Measurements from ENCODE around the gene ZNF765.
"Not testable (repeated sequence)": the region's sequence is repeated elsewhere in the genome, so short reads cannot be mapped to it uniquely, and the experiment has no call there.

Gene ZNF765

DNA sequence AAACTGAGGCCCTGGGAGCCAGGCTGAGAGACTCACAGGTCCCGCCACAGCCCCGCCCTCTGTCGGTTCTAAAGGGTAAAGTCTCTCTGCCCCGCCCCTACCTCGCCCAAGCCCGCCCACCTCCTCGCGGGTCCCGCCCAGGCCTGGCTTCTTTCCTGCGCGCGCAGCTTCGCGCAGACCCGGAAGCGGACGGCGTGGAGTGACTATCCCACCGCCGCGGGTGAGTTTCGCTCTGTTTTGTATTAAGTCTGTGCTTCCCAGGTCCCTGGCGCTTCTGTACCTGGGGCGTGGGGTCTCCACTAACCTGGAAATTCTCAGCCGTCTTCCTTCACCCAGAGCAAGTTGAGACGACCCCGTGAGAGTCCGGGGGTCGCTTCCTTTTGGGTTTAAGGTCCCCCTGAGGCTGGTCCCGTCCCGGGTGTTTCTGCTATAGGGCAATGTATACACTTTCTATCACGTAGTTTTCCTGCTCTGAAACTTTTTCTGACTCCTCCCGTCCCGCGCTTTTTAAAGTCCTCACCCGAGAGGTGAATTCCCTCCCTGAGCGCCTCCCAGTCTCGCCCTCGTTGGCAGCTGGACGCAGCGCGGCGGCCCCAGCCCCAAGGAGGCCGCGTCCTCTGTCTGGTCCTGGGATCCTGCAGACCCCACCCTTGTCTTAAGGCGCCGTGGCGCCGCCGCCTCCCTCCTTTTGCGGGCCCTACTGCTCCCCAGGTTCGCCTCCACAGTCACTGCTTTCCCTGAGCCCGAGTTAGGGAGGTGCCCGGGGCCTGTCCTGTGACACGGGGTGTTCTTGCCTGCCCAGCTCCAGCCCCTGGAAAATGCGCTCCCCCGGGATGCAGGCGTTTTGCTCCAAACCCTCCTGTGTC lies at the start of gene ZNF765:
Gene ZNF765 (plus strand): TSS at position 176 of the 866 bp plus-strand sequence. CDS start 2,867 bp downstream, outside the sequence.
- peak; percentile 93 to 96 for DNase-seq

DNA sequence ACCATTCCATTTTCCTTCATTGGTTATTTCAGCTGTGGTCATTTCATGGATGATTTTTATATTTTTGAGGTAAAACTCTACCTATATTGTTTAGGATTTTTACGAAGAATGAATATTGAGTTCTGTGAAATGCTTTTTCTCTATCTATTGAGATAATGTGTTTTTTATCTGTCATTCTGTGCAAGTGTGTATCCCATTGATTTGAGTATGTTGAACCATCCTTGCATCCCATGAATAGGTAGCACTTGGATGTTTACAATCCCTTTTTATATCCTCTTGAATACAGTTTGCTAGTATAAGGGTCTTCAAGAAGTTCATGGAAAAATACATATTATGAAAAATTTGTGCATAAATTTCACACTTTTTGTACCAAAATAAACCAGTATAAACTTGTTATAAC lies 39.2 kb upstream of the ZNF765 start:
- DNase-seq = no peak

DNA sequence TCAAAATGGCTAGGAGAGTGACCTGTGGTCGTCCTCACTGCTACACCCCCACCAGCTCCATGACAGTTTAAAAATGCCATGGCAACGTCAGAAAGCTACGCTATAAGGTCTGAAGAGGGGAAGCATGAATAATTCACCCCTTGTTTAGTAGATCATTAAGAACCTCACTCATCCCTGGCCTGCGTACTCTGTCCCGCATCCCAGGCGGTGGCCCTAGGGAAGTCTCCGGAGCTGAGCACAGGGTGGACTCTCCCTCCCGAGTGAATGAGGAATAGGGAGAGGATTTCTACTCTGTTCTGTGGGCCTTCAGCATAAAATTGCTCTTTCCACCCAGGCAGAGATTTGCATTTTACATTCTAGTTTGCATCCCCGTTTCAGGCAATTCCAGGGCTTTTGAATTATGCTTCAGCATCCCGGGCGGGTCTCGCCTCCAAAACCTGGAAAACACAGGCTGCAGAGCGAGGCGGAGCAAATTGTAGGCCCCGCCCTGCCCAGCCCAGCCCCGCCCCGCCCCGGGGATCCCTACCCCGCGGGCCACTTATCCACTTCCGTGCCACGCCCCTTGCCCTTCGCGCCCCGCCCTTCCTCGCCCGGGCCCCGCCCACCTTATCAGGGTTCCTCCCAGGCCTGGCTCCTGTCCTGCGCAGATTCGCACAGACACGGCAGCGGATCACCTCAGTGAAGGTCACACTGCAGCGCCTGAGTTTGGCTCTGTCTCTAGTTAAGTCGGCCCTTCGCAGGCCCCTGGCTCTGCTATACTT lies 36.9 kb upstream of the ZNF765 start:
- no peak for DNase-seq

DNA sequence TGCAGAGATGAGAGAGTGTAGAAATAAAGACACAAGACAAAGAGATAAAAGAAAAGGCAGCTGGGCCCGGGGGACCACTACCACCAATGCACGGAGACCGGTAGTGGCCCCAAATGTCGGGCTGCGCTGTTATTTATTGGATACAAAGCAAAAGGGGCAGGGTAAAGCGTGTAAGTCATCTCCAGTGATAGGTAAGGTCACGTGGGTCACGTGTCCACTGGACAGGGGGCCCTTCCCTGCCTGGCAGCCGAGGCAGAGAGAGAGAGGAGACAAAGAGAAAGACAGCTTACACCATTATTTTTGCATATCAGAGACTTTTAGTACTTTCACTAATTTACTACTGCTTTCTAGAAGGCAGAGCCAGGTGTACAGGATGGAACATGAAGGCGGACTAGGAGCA lies 34.9 kb upstream of the ZNF765 start:
- not testable (repeated sequence) for DNase-seq

DNA sequence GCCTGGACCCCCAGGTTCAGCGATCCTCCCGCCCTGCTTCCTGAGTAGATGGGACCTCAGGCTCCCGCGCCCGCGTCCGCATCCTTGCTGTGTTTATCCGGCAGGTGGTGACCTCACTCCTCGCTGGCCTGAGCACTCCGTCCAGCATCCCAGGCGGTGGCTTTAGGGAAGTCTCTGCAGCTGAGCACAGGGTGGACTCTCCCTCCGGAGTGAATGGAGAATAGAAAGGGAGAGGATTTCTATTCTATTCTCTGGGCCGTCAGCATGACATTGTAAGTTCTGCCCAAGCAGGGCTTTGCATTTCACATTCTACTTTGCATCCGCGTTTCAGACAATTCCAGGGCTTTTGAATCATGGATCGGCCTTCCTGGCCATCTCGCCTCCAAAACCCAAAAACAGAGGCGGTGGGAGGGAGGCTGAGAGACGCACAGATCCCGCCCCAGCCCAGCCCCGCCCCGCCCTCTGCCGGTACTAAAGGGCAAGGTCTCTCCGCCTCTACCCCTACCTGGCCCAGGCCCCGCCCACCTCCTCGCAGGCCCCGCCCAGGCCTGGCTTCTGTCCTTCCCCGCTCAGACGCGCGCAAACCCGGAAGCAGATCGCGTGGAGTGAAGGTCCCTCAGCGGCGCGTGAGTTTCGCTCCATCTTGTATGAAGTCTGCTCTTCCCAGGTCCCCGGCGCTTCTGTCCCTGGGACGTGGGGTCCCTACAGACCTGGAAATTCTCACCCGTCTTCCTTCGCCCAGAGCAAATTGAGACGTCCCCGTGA lies 29.6 kb upstream of the ZNF765 start, which contains the start of gene ZNF525:
Gene ZNF525 (plus strand): TSS at position 572 of the 765 bp plus-strand sequence. CDS start 6,577 bp downstream, outside the sequence.
- peak; percentile 97 for DNase-seq

DNA sequence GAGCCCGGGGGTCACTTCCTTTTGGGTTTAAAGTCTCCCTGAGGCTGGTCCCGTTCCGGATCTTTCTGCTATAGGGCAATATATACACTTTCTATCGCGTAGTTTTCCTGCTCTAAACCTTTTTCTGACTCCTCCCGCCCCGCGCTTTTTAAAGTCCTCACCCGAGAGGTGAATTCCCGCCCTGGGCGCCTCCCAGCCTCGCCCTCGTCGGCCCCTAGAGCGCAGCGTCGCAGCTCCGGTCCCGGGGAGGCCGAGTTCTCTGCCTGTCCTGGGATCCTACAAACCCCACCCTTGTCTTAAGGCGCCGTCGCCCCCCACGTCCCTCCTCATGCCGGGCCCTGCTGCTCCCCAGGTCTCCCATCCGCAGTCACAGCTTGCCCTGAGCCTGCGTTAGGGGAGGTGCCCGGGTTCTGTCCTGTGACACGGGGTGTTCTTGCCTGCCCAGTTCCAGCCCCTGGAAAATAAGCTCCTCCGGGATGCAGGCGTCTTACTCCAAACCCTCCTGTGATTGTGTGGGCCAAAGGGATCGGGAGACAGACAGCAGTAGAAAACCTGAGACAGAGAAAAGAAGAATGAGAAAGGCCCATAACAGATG lies 29.0 kb upstream of the ZNF765 start:
- no peak for DNase-seq

DNA sequence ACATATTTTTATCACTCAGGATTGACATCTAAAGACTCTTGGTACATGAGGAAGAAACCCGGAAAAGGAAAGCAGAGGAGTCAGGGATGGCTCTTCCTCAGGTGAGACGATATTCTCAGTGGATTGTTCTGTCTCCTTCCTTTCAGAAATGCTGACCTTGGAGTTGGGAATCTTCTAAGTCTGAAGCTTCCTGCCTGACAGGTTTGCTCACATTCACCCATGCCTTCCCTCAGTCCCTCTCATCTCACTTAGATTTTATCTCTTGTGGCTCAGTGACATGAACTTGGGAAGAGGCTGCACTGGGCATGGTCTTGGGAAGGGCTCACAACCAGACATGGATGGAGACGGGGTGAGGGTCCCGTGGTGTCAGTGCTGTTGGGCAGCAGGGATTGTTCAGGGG lies 22.8 kb upstream of the ZNF765 start:
- no peak for DNase-seq

DNA sequence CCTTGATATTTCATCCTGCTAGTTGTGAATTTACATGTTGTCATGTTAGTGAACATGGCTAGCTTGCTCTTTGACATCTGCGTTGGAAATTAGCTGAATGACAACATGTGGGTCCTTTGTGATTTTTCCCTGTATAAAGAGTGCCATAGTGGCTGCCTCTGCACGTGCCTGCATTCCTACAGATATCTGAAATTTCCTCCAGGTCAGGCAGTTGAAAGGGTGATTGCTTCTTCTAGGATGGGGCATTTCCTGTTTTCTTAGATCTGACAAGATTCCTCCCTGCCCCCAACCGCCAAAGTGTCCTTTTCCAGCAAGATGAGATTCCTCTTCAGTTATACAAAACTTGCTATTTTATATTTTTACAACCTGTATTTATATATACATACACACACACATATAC lies 20.7 kb upstream of the ZNF765 start:
- no peak for DNase-seq

DNA sequence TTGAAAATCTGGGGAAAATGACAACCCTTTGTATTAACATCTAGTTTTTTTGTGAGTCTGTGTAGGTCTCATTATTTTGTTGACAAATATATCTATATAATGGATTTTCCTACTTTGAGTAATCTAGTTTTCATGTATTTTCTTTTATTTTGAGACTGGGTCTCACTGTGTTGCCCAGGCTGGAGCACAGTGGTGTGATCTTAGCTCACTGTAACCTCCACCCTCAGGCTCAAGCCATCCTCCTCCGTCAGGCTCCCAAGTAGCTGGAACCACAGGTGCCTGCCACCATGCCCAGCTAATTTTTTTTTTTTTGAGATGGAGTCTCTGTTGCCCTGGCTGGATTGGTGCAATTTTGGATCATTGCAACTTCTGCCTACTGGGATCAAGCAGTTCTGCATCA lies 20.2 kb upstream of the ZNF765 start:
- DNase-seq = no peak

DNA sequence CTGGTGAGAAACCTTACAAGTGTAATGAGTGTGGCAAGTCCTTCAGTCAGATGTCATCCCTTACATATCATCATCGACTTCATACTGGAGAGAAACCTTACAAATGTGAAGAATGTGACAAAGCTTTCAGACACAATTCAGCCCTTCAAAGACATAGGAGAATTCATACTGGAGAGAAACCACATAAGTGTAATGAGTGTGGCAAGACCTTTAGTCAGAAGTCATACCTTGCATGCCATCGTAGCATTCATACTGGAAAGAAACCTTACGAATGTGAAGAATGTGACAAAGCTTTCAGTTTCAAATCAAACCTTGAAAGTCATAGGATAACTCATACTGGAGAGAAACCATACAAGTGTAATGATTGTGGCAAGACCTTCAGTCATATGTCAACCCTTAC lies 13.6 kb upstream of the ZNF765 start:
- no peak for DNase-seq

DNA sequence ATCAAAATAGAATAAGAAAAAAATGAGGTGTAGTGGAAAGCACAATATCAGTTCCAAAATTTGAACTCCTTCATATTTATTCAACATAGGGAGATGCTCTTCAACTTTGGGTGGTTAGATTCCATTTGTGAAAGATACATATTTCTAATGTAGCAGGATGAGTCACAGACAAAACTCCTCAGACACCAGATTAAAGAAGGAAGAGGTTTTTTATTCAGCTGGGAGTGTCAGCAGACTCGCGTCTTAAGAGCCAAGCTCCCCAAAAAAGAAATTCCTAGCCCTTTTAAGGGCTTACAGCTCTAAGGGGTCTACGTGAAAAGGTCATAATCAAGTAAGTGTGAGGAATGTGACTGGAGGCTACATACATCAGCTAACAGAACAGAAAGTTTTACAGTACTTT lies 6.8 kb upstream of the ZNF765 start:
- DNase-seq = no peak

DNA sequence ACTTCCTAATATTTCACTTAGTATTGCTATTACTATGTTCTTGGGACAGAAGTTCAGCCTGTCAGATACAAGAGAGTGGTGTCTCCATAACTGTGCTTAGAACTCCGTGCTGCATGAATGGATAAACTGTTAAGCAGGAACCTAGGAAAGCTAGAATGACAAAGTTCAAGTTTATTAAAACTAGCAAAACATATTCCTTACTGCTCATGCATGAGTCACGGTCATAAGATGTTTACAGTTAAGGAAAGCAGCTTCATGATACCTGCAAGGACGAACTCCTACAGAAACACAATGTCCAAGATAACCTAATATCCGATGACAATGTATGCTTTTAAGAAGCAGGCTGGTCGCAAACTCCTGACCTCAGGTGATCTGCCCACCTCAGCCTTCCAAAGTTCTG lies 6.0 kb upstream of the ZNF765 start:
- no peak for DNase-seq

DNA sequence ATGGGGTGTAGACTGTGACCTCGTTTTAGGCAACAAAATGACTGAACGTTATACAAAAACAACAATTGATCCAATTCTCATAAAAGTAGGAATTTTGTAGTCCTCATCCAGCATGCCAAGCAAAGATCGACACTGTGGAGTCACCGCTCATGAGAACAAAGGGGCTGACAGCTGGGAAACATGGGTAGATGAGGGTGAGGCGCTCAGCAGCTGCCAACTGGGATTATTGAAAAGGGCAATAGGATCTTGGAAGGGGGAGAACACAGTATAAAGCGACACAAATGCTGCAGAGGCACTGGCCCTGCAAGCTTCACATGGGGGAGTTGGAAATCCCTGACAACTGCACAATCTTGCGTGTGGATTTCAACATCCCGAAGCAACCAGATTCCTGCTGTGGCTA lies 5.4 kb upstream of the ZNF765 start:
- DNase-seq = no peak

DNA sequence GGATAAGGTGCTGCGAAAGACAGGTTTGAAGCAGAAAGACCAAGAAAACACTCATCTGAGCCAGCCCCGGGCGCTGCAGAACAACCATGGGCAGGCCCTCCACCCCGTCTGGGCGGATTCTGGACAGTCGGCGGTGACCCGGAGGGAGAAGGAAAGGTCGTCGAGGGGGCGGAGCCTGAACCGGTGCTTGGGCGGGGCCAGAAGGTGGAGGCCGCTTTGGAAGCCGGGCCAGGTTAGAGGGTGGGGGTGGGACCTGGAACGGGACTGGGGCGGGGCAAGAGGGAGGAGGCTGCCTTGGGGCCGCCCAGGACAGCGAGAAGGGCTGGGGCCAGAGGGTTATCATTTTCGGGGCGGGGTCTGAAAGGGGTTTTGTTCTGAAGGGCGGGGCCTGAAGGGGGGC lies 5.0 kb upstream of the ZNF765 start:
- DNase-seq = no peak

DNA sequence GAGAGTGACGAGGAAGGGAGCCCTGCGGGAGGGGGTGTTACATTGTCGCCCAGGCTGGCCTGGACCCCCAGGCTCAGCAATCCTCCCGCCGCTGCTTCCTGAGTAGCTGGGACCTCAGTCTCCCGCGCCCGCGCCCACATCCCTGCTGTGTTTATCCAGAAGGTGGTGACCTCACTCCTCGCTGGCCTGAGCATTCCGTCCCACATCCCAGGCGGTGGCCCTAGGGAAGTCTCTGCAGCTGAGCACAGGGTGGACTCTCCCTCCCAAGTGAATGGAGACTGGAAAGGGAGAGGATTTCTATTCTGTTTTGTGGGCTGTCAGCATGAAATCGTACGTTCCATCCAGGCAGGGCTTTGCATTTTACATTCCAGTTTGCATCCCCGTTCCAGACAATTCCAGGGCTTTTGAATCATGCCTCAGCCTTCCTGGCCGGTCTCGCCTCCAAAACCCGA lies 401 bp upstream of the ZNF765 start:
- DNase-seq = no peak

DNA sequence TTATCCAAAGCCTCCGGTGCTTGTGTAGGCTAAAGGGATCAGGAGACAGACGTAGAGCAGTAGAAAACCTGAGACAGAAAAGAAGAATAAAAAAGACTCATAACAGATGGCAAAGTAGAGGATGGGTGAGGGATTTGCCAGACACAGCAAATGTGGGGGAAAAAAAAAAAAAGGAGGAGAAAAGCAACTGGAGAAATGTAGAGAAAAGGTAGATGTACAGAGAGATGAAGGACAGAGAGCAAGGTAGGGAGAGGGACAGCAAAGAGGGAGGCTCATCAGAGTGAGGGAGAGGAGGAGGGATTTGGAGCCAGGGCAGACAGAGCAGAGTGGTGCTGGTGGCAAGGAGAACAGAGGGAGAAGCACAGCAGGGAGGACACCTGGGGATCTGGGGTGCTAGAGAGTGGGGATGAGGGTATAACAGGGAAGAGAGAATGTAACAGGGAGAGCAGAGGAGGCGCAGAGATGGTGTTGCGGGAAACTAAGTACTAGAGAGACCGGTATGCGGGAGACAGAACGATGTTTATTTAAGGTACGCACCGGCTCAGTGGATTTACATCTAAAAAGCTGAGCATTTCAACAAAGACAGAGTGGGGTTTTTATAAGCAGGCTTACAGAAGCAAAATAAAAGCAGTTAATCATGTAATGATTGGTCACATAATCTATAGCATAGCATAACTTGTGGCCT lies 1.0 kb downstream of the ZNF765 start:
- DNase-seq = not testable (repeated sequence)

DNA sequence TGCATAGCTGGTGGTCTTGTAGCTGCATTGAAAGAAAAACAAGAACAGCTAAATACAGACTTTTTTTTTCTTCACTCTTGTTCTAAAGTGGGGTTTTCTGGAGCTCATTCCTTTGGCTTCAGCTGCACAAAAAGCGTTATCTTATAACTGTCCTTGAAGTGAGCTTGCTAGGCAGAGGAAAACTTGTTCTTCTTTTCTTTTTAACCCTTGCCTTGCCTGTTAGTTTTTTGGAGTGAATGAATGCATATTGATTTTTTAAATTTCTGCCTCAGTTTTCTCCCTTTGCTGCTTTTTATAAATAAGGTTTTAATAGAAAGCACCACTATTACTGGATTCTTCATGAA lies 1.5 kb downstream of the ZNF765 start:
- DNase-seq = no peak

DNA sequence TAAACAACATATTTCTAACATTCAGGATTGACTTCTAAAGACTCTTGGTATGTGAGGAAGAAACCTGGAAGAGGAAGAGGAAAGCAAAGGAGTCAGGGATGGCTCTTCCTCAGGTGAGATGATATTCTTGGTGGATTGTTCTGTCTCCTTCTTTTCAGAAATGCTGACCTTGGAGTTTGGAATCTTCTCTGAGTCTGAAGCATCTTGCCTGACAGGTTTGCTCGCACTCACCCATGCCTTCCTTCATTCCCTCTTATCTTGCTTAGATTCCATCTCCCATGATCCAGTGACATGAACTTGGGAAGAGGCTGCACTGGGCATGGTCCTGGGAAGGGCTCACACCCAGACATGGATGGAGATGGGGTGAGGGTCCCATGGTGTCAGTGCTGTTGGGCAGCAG lies 3.0 kb downstream of the ZNF765 start:
- DNase-seq = not testable (repeated sequence)

DNA sequence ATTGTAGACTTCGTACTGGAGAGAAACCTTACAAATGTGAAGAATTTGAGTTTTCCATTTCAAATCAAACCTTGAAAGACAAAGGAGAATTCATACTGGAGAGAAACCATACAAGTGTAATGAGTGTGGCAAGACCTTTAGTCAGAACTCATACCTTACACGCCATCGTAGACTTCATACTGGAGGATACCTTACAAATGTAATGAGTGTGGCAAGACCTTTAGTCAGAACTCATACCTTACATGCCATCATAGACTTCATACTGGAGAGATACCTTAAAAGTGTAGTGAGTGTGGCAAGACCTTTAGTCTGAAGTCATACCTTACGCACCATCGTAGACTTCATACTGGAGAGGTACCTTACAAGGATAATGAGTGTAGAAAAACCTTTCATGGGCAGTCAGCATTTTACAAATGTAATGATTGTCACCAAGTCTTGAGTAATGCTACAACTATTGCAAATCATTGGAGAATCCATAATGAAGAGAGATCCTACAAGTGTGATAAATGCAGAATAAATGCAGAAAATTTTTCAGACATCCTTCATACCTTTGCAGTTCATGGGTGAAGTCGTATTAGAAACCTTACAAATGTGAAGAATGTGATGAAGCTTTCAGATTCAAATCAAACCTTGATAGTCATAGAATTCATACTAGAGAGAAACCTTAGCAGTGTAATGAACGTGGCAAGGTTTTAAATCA lies 14.7 kb downstream of the ZNF765 start:
- DNase-seq = no peak

DNA sequence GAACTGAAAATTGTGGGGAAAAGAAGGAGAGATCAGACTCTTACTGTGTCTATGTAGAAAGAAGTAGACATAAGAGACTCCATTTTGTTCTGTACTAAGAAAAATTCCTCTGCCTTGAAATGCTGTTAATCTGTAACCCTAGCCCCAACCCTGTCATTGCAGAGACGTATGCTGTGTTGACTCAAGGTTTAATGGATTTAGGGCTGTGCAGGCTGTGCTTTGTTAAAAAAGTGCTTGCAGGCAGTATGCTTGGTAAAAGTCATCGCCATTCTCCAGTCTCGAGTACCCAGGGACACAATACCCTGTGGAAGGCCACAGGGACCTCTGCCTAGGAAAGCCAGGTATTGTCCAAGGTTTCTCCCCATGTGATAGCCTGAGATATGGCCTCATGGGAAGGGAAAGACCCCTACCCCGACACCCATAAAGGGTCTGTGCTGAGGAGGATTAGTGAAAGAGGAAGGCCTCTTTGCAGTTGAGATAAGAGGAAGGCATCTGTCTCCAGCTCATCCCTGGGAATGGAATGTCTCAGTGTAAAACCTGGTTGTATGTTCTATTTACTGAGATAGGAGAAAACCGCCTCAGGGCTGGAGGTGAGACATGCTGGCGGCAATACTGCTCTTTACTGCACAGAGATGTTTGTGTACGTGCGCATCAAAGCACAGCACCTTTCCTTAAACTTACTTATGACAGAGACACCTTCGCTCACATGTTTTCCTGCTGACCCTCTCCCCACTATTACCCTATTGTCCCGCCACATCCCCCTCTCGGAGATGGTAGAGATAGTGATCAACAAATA lies 25.8 kb downstream of the ZNF765 start:
- DNase-seq = not testable (repeated sequence)

DNA sequence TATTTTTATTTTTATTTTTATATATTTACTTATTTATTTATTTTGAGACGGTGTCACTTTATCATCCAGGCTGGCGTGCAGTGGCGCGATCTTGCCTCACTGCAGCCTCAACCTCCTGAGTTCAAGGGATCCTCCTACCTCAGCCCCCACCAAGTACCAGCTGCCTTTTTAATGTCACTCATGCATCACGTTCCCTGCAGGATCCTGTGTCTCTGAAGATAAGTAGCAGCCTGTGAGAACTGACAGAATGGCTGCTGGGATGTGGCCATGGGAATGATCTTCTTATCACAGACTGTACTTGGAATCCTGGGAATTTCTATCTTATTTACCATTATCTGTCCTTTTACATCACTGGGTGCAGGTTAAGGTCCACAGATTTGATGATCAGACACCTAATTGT lies 27.6 kb downstream of the ZNF765 start:
- DNase-seq = no peak

All from CD4-positive, alpha-beta T cell treated with Interferon alpha-2 for 1 hour (primary cell).